Stimulated activated CD8-positive, alpha-beta memory T cell treated with anti-CD3 and anti-CD28 coated beads, Interleukin-4, amount 100 ng/mL, for 24 hours (primary cell): ENCODE data around the gene AP3S2.
"Not testable (repeated sequence)": the region's sequence is repeated elsewhere in the genome, so short reads cannot be mapped to it uniquely, and the experiment has no call there.

Experiments used
- DNase-seq: peaks from one replicate; pipeline ENCODE4 v3.0.0-alpha.2; 2020; ENCODE audit warnings: low read depth

AP3S2 gene

GRCh38 chr15:89799918-89800498, 93.8 kb downstream of the AP3S2 start:
- no peak for DNase-seq

DNA sequence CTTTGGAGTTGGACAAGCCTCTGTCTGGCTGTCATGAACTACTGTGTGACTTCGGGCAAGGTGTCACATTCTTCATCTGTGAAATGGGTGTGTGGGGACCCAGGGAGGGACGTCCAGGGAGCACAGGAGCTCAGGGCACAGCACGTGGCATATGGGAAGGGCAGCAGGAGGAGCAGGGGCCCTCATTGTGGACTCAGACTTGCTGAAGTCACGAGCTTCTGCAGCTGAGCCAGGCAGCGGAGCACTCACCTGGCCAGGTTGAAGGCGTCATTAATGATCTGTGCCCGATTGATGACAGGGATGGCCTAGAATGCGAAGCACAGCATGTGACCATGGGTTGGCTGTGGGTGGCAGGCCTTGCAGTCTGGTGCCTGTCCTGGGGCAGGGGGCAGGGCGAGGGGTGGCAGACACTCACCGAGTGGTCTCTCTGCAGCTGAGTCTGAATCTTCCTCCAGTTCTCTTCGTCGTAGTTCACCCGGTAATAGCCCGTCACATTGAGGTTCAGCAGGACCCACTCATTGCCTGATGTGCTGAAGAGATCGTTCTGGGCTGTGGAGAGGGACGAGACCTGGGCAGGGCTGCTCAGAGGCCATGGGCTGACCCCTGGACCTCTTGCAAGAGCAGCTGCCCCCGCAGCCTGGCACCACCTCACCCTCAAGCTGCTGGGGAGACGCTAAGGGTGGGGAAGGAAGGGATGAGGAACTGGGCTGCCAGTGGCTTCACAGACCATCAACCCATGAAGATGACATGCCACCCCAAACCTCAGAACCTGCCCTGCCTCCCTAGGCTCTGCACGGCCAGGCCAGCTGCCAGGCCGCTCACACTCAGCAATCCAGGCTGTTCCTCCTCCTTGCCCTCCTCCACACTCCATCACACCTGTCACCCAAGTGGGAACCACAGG, 94.5 kb downstream of the AP3S2 start:
- no peak for DNase-seq

DNA sequence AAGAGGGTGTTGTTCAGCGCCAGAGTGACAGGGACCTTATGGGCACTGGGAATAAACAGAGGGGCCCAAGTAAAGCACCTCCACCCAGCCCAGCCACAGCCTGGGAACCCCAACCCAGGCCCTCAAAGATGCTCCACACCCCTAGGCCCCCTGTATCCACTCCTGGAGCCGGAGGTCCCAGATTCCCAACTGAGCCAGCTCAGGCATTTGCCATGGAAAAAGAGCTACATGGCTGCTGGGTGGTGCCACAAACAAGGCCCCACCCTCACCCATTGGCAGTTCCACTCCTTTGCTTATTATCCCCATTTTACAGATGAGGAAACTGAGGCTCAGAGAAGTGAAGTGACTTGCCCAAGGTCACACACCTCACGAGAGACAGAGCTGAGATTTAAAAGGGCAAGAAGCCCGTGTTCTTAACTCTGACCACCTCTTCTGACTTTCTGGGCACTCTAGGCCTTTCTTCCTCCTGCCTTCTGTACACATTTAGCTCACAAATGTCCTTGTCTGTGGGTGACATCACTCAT, 96.1 kb downstream of the AP3S2 start:
- no peak for DNase-seq

- DNase-seq: no peak
Observed at GRCh38 chr15:89795996-89796395, 97.8 kb downstream of the AP3S2 start.

DNA sequence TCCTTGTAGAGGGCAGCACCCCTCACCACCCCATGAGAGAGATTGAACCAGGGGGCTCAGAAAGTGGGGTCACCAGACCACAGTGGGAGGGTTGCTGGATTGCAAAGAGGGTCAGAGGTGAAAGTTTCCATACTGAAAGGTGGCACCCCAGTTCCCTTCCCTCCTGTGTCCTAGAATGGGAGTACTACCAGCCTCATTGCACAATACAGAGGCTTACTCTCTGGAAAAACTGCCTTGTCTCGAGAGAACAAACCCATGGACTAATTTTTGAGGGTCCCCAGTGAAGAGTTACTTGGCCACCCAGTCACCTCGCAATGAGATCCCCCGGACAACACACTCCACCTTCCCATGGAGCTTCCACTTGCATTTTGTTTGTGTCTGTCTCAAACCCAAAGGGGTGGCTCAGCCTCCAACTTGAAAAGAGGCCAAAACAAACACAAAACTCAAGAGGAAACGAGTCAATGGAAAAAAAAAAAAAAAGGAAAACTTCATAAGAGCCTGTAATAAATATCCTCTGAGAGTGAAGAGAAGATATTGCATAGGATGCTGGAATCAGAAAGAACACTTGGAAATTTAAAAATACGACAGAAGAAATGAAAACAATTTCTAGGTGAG, 99.1 kb downstream of the AP3S2 start:
- DNase-seq: no peak

DNA sequence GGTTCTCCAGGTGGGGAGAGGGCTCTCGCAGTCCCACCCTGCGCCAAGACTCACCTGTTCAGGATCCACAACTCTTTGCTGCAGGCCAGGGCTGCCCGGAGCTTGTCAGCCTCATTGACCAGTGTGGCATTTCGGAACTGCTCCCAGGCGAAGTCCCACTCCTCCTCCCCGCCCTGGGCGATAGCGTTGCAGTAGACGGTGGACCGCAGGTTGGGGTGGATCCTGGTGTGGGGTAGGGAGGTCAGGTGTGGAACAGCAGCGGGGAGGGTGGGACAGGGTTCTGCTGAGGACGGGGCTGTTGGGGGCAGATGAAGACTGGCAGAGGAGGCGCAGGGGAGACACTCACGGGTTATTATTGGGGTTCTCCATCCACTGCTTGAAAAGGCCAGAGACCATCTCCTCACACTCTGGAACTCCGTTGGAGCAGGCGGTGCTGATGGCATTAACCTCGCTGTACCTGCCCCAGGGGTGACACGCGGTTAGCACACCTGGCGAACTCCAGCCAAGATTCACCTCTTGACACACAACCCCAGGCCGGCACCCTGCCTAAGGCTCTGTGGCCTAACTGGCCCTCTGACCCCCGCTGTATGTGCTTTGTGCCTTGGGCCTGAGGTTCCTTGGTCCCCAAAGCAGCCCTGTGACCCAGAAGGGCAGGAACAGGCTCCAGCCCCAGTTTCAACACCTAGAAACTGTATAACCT, 101.5 kb downstream of the AP3S2 start:
- DNase-seq: no peak

- no peak for DNase-seq
Observed at GRCh38 chr15:89790661-89791060, 103.1 kb downstream of the AP3S2 start.

DNA sequence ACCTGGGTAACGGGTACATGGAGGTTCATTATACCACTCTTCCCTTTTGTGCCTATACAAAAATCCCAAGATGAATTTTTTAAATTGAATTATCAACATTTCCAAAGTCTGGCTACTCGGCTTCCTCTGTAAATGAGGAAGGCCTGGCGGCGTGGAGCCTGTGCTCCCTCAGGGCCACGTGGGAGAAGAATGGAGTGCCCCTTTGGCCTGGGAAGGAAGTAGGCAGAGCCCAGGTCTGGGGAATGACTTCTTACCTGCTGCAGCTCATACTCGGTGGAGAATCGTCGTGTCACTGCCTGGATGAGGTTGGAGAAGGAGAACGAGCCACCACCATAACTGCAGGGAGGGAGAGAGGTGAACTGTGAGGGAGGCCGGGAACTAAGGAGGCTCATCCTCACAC, 103.6 kb downstream of the AP3S2 start:
- DNase-seq: no peak

- DNase-seq: not testable (repeated sequence)
Observed at GRCh38 chr15:89788585-89788984, 105.2 kb downstream of the AP3S2 start.

DNA sequence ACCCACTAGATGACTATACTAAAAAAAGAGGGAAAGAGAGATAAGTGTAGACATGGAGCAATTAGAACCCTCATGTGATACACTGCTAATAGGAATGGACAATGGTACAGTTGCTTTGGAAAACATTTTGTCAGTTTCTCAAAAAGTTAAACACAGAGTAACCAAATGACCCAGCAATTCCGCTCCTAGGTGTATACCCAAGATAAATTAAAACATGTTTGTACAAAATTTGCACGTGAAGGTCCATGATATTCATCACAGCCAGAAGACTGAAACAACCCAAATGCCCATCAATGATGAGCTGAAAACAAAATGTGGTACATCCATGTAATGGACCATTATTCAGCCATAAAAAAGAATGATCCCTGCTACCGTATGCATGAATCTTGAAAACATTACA, 105.8 kb downstream of the AP3S2 start:
- DNase-seq: no peak

DNA sequence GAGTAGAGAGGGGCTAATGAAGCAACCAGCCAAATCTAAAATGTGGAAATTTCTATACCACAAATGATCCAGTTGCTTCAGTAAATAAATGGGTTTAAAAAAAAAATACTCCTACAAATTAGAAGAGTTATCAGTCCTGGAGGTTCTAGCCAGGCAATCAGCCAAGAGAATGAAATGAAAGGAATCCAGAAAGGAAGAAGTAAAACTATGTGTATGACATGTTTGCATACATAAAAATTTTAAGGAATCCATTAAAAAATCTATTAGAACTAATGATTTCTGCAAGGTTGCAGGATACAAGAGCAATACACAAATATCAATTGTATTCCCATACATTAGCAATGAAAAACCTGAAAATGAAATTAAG, 108.0 kb downstream of the AP3S2 start:
- no peak for DNase-seq

GRCh38 chr15:89785064-89785773, 108.6 kb downstream of the AP3S2 start:
- DNase-seq: no peak

DNA sequence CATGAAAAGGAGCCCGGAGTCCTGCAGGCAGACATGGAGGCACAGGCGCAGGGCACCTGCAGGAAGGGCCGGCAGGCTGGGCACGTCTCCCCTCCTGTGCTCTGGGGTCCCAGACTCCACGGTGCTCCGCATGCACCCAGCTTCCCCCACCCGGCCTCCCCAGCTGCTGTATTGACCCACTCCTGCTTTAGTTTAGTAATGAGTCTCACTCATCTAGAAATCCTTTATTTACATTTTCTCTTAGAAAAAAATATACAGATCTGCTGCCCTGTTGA, 109.2 kb downstream of the AP3S2 start:
- DNase-seq: no peak

- DNase-seq: no peak
Observed at GRCh38 chr15:89783861-89784685, 109.7 kb downstream of the AP3S2 start.

DNA sequence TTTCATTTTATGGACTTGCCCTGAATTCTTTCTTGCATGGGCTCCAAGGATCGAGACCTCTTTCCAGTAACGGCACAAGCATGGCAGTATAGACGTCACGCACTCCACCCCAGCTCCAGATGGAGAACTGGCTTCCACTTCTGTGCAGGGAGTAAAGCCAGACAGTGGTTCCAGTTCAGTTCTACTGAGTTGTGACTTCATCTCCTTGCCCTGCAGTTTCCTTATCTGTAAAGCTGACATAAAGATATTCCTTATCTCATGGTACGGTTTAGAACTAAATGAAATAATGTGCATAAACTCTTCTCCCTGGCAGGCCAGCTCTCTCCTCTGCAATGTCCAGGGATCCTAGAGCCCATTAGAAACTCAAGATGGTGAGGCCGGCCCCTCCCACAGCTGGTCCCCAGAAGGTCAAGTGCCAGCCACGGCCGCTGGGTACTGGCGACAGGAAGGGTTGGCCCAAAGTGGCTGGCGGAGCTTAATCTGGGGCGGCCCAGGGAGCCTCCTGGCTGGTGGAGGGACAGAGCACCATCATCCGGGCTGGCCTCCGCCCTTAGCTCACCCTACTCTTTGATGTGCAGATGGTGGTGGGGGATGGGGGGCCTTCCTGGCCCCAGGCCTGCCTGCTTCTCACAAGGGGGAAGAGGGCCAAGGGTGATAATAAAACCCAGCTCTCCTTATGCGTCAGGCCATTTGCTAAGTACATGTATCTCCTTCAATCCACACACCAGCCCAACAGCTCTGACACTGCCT, 110.5 kb downstream of the AP3S2 start:
- no peak for DNase-seq

GRCh38 chr15:89782619-89782950, 111.2 kb downstream of the AP3S2 start:
- not testable (repeated sequence) for DNase-seq

DNA sequence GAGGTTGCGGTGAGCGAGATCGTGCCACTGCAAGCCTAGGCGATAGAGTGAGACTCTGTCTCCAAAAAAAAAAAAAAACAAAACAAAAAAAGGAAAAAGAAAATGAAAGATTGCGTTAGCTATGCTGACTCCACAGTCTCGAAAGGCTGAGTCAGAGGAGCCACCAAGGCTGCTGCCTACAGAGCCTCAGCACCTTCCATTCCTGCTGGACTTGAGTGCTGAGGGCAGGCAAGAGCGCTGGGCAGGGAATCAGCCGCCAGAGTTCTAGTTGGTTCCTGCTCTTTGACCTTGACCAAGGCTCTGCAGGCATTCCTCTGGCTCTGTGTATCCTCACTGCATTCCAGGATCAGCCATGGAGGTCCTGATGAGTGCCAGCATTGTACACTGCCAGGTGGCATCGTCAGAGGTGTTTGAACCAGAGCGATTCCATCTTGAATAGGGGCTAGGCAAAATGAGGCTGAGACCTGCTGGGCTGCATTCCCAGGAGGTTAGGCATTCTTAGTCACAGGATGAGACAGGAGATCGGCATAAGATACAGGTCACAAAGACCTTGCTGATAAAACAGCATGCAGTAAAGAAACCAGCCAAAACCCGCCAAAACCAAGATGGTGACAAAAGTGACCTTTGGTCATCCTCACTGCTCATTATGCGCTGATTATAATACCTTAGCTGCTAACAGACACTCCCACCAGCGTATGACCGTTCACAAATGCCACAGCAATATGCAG, 111.7 kb downstream of the AP3S2 start:
- DNase-seq: no peak

DNA sequence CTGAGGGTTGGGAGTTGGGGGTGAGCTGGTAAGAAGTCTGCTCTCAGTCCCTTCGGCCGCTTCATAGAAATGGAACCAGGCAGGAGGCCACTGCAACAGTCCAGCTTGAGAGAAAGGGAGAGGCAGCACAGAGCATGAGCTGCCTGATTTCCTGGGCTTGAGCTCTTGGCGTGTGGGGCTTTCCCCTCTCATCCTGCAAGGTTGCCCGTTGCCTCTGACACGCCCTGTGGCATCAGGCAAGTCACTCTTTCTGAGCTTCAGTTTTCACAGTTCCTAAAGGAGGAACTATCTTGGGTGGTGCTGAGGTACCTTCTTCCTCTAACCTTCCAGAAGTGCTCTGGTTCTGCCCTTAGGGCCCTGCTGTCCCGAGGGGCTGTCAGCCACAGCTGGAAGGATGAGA, 112.7 kb downstream of the AP3S2 start:
- DNase-seq: no peak

DNA sequence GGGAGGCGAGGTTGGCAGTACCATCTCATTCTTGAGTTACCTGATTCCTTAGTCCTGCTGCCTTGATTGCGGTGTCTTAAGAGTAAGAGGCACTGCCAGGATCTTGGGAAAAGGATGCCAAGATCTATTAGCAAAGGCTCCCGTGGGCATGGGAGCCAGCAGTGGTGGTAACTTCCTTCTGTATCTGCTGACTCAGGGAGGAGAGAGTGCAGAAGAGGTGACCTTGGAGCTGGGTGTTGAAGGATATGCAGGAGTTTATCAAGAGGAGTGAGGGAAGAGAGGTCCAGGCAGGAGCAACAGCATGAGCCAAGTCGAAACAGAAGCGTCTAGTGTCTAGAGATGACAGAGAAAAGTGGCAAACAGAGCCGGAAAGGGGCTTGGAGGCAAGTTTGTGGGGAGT, 113.2 kb downstream of the AP3S2 start:
- no peak for DNase-seq
